Astrocyte (in vitro differentiated cells and primary cell): ENCODE data around the gene PRDM2. TPM values are rescaled to one million over a fixed set of nuclear protein-coding genes. Genes with fewer than 3 reads are reported as not detected.

Experiments used
- DNase-seq: peaks from one replicate; pipeline ENCODE4 v3.0.0-alpha.2; 2010; ENCODE audit warnings: low read depth
- FAIRE-seq: peaks from 2 replicates; lab custom pipeline; 2011; peaks lifted over from hg19 to GRCh38; lab: Jason Lieb, UNC
- H2AFZ ChIP-seq: 2 replicates; pipeline ENCODE4 v1.6.0; 2012; ENCODE audit warnings: low read depth, low read length, inconsistent platforms
- H3K27ac ChIP-seq: 2 replicates; pipeline ENCODE4 v1.5.1; 2011; ENCODE audit warnings: low read depth, low read length, inconsistent platforms
- H3K27me3 ChIP-seq: 2 replicates; pipeline ENCODE4 v1.6.0; 2011; ENCODE audit warnings: low read length, inconsistent platforms; ENCODE audit not compliant: insufficient read depth
- H3K36me3 ChIP-seq: 2 replicates; pipeline ENCODE4 v1.5.1; 2011; ENCODE audit warnings: low read length, inconsistent platforms; ENCODE audit not compliant: insufficient read depth
- H3K4me1 ChIP-seq: 2 replicates; pipeline ENCODE4 v1.5.1; 2011; ENCODE audit warnings: low read length, inconsistent platforms; ENCODE audit not compliant: insufficient read depth
- H3K4me2 ChIP-seq: 2 replicates; pipeline ENCODE4 v1.6.0; 2012; ENCODE audit warnings: low read length, inconsistent platforms
- H3K4me3 ChIP-seq: 2 replicates; pipeline ENCODE4 v1.5.1; 2011; ENCODE audit warnings: low read depth, mild to moderate bottlenecking, low read length, inconsistent platforms; ENCODE audit not compliant: insufficient read depth
- H3K79me2 ChIP-seq: 2 replicates; pipeline ENCODE4 v1.6.0; 2012; ENCODE audit warnings: mild to moderate bottlenecking, low read length, inconsistent platforms; ENCODE audit not compliant: insufficient read depth
- H3K9ac ChIP-seq: 2 replicates; pipeline ENCODE4 v1.6.0; 2012; ENCODE audit warnings: mild to moderate bottlenecking, low read length, inconsistent platforms
- H3K9me3 ChIP-seq: 2 replicates; pipeline ENCODE4 v1.5.1; 2012; ENCODE audit warnings: low read depth, mild to moderate bottlenecking, low read length, inconsistent platforms; ENCODE audit not compliant: insufficient read depth
- H4K20me1 ChIP-seq: 2 replicates; pipeline ENCODE4 v1.6.0; 2012; ENCODE audit warnings: low read length, inconsistent platforms; ENCODE audit not compliant: insufficient read depth
- H3K27ac Mint-ChIP-seq: one replicate; pipeline ENCODE4 v1.8.0; 2021; ENCODE audit warnings: mild to moderate bottlenecking, mixed read lengths; ENCODE audit not compliant: unreplicated experiment
- H3K27me3 Mint-ChIP-seq: one replicate; pipeline ENCODE4 v1.8.0; 2021; ENCODE audit warnings: low read depth, mixed read lengths; ENCODE audit not compliant: unreplicated experiment
- H3K36me3 Mint-ChIP-seq: one replicate; pipeline ENCODE4 v1.8.0; 2021; ENCODE audit warnings: low read depth, mixed read lengths; ENCODE audit not compliant: unreplicated experiment
- H3K4me1 Mint-ChIP-seq: one replicate; pipeline ENCODE4 v1.8.0; 2021; ENCODE audit warnings: low read depth, mixed read lengths; ENCODE audit not compliant: unreplicated experiment
- H3K4me3 Mint-ChIP-seq: one replicate; pipeline ENCODE4 v1.8.0; 2021; ENCODE audit warnings: mild to moderate bottlenecking, moderate library complexity, mixed read lengths; ENCODE audit not compliant: unreplicated experiment
- H3K9me3 Mint-ChIP-seq: one replicate; pipeline ENCODE4 v1.8.0; 2021; ENCODE audit warnings: mild to moderate bottlenecking, mixed read lengths; ENCODE audit not compliant: unreplicated experiment
- CTCF ChIP-seq: IDR thresholded peaks from 2 replicates; pipeline ENCODE4 v1.5.1; 2011; ENCODE audit warnings: low read depth, mild to moderate bottlenecking, inconsistent platforms, low read length, moderate library complexity; ENCODE audit not compliant: insufficient read depth
- EZH2 ChIP-seq: IDR thresholded peaks from 2 replicates; pipeline ENCODE4 v1.6.1; 2012; ENCODE audit warnings: mild to moderate bottlenecking, low read length, inconsistent platforms; ENCODE audit not compliant: insufficient read depth
- total RNA-seq: library from RNA; stranded (reverse); gene quantifications from 2 replicates; pipeline ENCODE4 v1.2.1, GENCODE V29; 2021

The PRDM2 gene
- total RNA-seq, 1 donor from 2014 or later, result 49.0 TPM

GRCh38 chr1:13769212-13769611 is 69.2 kb downstream of the PRDM2 start:
- H3K27me3 Mint-ChIP-seq, result no peaks in the 10 kb centered on the region
- Histone ChIP-seq H3K79me2 (peaks cover 98% of the 10 kb centered on the region), H3K9me3 (no peaks in the 10 kb centered on the region), H3K4me2 (no peak overlapping the region), H3K27ac (no peak overlapping the region), H3K9ac (no peak overlapping the region), H4K20me1 (peaks cover 90% of the 10 kb centered on the region), H3K27me3 (no peaks in the 10 kb centered on the region), H2AFZ (no peak overlapping the region), H3K36me3 (peaks cover 8% of the 10 kb centered on the region), H3K4me3 (no peak overlapping the region), H3K4me1 (peaks cover 21% of the 10 kb centered on the region)
- peaks cover 7% of the 10 kb centered on the region for H3K36me3 Mint-ChIP-seq
- H3K9me3 Mint-ChIP-seq, result no peaks in the 10 kb centered on the region
- peaks cover 22% of the 10 kb centered on the region for H3K4me1 Mint-ChIP-seq
- TF ChIP-seq EZH2 (no peak), CTCF (no peak)
- DNase-seq, result no peak
- no peak for FAIRE-seq
- no peak overlapping the region for H3K4me3 Mint-ChIP-seq
- H3K27ac Mint-ChIP-seq, result no peak overlapping the region

GRCh38 chr1:13769830-13770229 is 69.8 kb downstream of the PRDM2 start:
- Histone ChIP-seq H3K27ac (no peak overlapping the region), H4K20me1 (peaks cover 89% of the 10 kb centered on the region), H3K9ac (no peak overlapping the region), H3K79me2 (peaks cover 95% of the 10 kb centered on the region), H3K36me3 (peaks cover 11% of the 10 kb centered on the region), H3K4me3 (no peak overlapping the region), H3K4me2 (no peak overlapping the region), H3K9me3 (no peaks in the 10 kb centered on the region), H3K27me3 (no peaks in the 10 kb centered on the region), H3K4me1 (peaks cover 19% of the 10 kb centered on the region), H2AFZ (no peak overlapping the region)
- no peaks in the 10 kb centered on the region for H3K27me3 Mint-ChIP-seq
- no peak for TF ChIP-seq CTCF
- TF ChIP-seq EZH2, result no peak
- H3K27ac Mint-ChIP-seq, result no peak overlapping the region
- H3K4me1 Mint-ChIP-seq, result peaks cover 18% of the 10 kb centered on the region
- FAIRE-seq (no peak), DNase-seq (no peak)
- H3K36me3 Mint-ChIP-seq, result peaks cover 7% of the 10 kb centered on the region
- no peak overlapping the region for H3K4me3 Mint-ChIP-seq
- H3K9me3 Mint-ChIP-seq, result no peaks in the 10 kb centered on the region

GRCh38 chr1:13770743-13771142 is 70.8 kb downstream of the PRDM2 start:
- Histone ChIP-seq H2AFZ (no peak overlapping the region), H3K9ac (no peak overlapping the region), H3K79me2 (peaks cover 95% of the 10 kb centered on the region), H3K27ac (no peak overlapping the region), H3K36me3 (peaks cover 11% of the 10 kb centered on the region), H3K4me1 (peaks cover 14% of the 10 kb centered on the region), H4K20me1 (peaks cover 91% of the 10 kb centered on the region), H3K9me3 (no peaks in the 10 kb centered on the region), H3K4me3 (no peak overlapping the region), H3K27me3 (no peaks in the 10 kb centered on the region), H3K4me2 (no peak overlapping the region)
- H3K9me3 Mint-ChIP-seq, result no peaks in the 10 kb centered on the region
- peaks cover 12% of the 10 kb centered on the region for H3K4me1 Mint-ChIP-seq
- H3K4me3 Mint-ChIP-seq, result no peak overlapping the region
- H3K36me3 Mint-ChIP-seq, result peaks cover 7% of the 10 kb centered on the region
- FAIRE-seq (no peak), DNase-seq (no peak)
- TF ChIP-seq CTCF, result no peak
- TF ChIP-seq EZH2, result no peak
- no peaks in the 10 kb centered on the region for H3K27me3 Mint-ChIP-seq
- H3K27ac Mint-ChIP-seq, result no peak overlapping the region
